GM19239 (cell line): Measurements from ENCODE around the gene NAV3.

Source experiments
- DNase-seq: peaks from one replicate; pipeline ENCODE4 v3.0.0; 2011; ENCODE audit warnings: low spot score; ENCODE audit not compliant: insufficient read length
- FAIRE-seq: peaks from 2 replicates; lab custom pipeline; 2011; peaks lifted over from hg19 to GRCh38; lab: Jason Lieb, UNC

NAV3 gene

DNA sequence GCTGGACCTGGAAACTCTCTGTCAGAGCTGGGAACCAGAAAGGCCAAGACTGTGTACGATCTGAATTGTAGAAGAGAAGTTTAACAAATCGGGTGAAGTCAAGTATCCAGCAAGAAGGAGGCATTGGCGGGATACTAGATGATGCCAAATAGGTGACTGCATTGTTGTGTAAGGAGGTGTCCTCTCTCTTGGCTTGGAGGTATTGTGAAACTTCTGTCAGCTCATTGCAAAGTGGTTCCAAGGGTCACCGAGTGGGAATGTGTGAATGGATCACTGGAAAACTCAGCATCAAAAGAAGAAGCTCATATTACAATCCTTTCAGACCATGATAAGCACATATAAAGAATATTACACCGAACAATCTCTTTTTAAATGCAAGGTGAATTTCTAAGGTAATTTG is 11.7 kb downstream of the NAV3 start:
- FAIRE-seq (no peak), DNase-seq (no peak)

DNA sequence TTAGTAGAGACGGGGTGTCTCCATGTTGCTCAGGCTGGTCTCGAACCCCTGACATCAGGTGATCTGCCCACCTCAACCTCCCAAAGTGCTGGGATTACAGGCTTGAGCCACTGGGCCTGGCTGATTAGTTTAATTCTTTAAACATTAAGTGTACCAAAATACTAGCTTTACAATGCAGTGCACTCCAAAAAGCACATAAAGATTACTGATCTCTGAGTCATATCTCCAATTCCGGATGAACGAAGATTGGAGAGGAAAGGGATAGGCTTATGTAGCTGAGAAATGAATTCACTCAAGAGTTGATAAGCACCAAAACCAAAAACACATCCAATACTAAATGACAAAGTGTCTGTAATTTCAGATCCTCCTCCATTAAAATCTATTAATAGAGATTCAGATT is 15.1 kb downstream of the NAV3 start:
- FAIRE-seq (no peak), DNase-seq (no peak)

DNA sequence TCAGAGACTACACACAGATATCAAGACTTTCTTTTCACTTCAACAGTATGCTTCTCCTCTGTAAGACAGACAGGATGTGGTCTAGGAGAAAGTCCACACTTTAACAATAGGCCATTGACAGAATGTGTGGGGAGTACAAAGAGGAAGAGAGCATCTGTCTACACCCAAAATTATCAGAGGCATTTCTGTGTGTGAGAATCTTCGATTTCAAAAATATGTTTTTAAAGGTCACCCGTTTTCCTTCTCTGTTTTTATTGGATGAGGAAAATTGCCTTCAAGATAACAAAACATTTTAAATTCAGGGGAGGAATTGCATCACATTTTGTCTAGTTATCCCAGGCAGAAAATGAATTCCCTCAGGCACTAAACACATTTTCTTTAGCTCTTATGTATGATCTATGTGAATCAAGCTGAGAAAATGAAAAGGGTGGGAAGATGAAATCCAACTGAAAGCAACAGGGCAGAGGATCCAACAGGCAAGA is 16.4 kb downstream of the NAV3 start:
- DNase-seq (peak; percentile 24), FAIRE-seq (peak; percentile 78)

DNA sequence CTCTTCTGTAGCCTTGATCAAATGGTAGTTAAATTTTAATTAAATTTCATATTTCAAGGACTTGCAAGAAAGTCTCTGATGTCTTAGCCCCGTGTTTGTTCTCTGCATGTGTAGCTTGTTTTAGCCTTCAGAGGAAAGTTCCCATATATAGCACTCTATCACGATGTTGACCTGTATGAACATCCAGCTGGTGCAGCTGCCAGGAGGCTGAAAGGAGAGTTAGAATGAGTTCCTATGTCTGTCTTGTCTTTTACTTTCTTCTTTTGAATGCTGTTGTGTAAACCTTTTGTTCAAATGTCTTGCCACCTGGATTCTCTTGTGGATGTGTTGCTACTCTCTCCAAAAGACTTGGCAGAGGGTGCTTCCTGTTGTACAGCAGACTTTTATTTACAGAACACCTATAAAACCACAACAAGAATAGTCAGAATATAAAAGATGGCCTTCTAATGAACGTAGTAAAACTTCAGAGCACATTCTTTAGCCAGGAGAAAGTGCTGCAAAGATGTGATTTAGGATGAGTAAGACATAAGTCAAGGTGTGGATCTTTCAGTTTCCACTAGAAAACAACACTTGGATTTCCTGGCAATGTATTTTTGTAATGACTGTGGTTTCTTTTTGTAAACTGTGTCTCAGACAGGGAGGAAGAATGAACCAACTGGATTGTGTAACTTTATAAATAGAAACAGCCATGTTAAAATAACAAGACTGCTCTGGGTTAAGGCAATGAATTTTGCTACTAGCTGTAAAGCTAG is 17.2 kb downstream of the NAV3 start:
- no peak for DNase-seq
- peak; percentile 14 for FAIRE-seq

DNA sequence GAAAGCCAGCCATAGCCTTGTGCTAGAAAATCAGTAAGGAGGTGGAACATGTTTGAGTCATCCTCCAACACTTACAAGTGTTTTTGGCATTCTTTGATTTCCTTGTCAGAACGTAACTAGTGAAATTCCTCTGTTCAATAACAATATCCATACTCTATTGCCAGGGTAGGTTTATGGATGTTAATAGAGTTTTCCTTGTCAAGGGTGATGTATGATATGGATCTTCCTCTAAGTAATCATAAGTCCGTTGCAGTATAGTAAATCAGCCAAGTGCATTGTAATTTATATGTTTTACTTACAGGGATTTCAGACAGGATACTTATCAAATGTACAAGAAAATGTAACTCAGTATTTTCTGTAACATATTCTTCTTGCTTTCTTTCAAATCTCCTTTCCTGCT is 19.4 kb downstream of the NAV3 start:
- no peak for DNase-seq
- no peak for FAIRE-seq

DNA sequence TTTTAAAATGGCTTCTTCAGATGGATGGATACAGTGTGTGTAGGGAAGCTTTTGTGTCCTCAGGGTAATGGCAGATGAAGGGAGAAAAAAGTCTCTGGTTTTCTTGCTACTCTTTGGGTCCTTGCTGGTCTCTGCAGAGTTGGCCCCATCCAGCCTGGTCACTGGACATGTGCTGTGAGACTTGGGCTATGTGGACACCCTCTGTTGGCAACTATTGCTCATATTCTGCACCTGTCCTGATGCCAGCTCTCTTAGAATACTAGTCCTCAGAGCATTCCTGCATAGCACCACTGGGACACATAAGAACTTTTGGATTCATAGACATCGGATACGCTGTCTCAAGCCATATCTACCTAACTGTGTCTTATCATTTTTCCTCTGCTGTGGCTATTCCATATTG is 20.0 kb downstream of the NAV3 start:
- FAIRE-seq: no peak

DNA sequence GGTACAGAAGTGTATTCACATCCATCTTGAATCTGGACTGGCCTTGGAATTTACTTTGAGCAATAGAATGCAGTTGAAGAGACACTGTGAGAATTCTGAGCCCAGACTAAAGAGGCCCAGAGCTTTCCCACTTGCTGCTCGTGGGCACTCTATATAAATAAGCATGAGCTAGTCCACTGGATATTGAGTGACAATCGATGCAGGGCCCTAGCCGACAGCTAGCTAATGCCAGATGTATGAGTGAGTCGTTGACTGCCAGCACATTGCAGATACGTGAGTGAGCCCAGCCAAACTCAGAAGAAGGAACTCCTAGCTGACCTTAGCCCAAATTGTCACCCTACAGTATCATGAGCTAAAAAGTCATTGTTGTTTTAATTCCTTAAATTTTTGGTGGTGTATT is 24.9 kb downstream of the NAV3 start:
- no peak for DNase-seq
- no peak for FAIRE-seq

More for the DNA sequence above, 20.0 kb downstream of the NAV3 start:
- no peak for DNase-seq

DNA sequence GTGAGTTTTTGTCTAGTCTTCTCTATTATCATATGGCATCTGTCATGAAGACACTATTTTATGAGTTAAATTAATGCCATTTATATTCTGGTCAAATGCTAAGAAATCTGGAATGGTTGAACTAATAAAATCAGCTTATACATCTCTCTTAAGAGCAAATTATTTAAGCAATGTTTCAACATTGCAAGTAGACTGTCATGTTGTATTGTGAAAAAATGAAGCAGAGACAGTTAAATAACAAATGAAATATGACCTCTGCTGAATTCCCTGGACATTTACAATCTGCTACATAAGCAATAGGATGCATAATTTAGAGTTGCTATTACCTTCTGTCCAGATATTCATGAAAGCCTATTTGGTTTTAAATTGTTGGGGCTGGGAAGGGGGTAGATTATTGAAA is 30.6 kb downstream of the NAV3 start:
- FAIRE-seq (no peak), DNase-seq (no peak)

DNA sequence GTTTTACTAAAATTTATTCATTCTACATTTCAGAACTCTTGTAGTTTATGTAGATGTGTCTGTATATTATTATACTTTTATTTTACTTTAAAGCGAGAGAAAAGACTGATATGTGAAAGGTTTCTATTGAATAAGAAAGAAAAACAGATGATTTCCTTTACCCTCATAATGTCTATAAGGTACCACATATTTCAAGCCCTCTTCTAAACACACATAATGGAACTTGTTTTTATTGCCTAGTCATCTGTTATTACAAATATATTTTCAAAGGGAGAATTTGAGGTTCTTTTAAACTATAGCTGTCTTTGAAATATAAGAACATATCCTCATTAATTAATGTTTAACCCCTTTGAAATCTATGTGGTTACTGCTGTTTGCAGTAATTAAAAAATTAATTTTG is 34.5 kb downstream of the NAV3 start:
- no peak for FAIRE-seq

DNA sequence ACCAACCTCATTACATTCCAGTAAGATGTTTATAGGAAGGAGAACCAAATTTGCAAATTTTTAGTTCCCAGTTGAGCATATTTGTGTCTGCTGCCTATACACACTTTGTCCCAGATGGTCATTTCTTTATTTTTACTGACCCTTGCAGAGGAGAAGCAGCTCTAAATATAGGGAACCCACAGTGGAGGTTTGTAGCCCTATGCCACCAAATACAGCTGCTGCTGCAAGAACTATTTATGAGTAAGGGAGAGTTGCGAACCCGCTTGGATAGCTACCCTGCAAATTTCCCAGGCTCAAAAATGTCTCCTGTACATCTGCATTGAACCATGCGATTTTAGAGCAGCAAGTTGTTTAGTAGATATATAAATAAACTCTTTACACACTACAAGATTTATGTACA is 48.2 kb downstream of the NAV3 start:
- FAIRE-seq: no peak
- DNase-seq: no peak

More for the DNA sequence above, 34.5 kb downstream of the NAV3 start:
- no peak for DNase-seq

DNA sequence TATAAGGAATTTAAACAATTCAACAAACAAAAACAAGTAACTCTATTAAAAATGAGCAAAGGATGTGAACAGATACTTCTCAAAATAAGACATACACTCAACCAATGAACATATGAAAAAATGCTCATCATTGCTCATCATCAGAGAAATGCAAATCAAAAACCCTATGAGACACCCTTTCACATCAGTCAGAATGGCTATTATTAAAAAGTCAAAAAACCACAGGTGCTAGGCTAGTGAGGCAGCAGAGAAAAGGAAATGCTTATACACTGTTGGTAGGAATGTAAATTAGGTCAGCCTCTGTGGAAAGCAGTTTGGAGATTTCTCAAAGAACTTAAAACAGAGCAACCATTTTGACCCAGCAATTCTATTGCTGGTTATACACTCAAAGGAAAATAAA is 52.0 kb downstream of the NAV3 start:
- DNase-seq: no peak
- no peak for FAIRE-seq

DNA sequence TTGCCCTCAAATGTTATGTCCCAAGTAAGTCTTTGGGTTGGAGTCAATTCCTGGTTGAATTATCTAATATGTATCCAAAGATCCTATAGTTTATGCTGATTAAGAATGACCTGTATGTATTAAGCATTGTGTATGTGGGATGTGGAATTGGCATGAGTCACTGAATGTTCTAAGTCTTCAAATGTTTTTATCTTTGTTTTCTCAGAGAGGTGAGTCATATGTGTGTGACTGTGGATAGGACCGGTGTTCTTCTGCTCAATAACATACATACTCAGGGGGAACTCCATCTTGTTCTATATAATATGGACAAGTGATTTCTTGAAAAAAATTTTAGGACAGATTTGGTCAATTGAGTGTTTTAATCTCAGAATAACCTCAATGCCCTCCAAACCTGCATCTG is 57.9 kb downstream of the NAV3 start:
- FAIRE-seq: no peak
- no peak for DNase-seq

DNA sequence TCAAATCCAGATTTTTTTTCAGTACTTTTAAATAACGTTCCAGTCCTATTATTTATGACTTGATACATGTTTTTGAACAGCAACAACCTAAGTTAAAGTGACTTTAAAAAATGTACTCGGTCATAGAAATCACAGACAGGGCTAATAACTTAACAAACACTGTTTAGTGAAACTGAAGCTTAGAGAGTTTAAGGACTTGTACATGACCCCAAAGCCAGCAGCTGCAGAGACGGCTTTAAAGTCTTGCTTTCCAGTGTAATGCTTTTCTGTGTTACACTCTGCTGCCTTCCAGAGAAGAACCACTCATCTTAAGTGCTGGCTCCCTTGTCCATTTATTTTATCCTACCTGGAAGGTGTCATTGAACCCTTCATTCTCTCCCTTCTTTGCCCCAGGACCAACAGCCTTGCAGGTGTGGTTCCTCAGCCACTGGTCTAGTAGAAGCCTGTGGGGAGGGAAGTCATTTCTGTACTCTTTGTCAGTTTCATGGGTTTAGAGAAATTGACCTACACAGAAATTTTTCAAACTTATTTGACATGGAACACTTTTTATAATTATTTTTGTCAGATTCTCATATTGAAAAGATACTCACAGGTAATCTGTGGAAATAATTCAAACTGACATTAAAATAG is 60.9 kb downstream of the NAV3 start:
- no peak for FAIRE-seq

DNA sequence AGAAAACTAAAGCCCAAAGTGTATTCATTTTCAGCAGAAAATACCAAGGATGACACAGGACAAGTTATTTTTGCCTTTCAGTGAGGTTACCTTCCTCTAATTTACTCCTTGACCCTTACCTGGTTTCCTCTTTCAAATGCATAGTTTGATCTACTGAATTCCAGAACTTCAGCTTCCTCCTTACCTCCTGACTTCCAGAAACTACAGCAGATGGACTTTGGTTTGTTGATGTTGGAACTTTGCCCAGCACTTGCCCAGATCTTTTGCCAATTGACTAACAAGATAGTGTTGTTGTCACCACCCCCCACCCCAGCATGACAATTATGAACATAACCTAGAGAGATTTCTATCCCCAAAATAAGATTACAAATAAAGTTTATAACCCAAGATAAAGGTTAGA is 63.2 kb downstream of the NAV3 start:
- no peak for DNase-seq

More for the DNA sequence above, 60.9 kb downstream of the NAV3 start:
- DNase-seq: no peak

DNA sequence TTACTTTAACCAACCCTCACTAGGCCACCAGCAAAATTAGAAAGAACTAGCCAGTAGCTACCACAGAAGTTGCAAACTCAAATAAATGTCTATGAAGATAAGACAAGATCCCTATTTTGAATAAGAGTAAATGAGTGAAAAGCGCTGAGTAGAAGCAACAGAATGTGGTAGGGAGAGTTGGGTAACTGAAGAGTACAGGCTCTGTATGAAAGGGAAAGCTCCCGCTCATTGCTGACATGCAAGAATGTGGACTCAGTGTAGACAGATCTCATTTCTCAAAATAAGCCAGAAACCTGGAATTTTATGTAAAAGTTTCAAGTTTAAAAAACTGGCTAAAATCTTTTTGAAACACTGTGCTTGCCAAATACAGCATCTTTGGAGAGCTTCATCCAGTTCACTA is 63.9 kb downstream of the NAV3 start:
- FAIRE-seq: no peak
- DNase-seq: no peak

More for the DNA sequence above, 63.2 kb downstream of the NAV3 start:
- no peak for FAIRE-seq

DNA sequence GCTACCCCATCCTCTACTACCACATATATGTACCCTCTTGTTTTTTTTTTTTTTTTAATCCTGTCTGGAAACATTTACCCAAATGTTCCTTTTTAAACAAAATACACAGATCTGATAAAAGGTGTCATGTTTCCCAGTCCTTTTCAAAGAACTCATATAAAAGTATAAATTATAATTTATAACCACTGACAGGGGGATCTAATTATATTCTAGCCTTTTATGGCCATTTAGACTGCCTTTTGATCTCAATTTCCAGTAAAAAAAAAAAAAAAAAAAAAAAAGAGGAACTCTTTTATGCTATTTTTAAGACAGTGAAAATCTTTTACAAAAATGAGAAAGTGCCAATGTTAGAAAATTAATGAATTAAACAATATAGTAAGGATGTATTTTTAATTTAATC is 65.0 kb downstream of the NAV3 start:
- FAIRE-seq (no peak), DNase-seq (no peak)

DNA sequence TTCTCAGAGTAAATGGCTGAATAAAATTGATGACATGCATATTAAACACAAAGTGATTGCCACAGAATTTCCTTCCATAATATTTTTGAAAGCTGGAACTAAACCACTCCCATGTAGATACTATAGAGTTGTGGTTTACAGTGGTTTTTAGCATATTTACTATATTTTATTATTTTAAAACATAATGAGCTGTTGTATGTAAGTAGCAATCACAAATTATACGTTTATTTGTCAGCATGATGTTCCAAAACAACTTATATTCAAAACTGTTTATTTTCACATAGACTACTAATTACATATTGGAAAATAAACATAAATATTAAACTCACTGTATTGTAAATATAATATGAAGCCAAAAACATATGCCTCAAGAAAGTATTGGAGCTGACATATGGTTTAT is 77.2 kb downstream of the NAV3 start:
- FAIRE-seq: no peak

DNA sequence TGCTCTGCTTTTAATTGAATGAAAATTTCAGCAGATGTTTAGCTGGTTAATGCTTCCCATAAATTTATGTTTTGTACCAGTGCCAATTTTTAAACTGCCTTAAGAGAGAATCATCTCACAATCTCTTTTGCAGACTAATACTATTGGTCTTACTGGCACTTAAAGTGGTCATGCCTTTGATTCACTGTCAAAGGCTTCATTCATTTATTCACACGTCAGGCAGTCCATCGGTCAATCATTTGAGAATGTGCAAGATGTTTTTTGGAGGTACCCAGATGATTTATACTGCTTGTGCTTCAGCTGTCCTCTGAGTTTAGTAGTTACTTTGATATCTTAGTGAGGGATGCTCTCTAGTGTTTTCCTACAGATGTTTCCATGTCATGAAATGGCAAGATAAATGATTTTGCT is 83.4 kb downstream of the NAV3 start:
- DNase-seq: no peak
- FAIRE-seq: no peak

More for the DNA sequence above, 77.2 kb downstream of the NAV3 start:
- no peak for DNase-seq

DNA sequence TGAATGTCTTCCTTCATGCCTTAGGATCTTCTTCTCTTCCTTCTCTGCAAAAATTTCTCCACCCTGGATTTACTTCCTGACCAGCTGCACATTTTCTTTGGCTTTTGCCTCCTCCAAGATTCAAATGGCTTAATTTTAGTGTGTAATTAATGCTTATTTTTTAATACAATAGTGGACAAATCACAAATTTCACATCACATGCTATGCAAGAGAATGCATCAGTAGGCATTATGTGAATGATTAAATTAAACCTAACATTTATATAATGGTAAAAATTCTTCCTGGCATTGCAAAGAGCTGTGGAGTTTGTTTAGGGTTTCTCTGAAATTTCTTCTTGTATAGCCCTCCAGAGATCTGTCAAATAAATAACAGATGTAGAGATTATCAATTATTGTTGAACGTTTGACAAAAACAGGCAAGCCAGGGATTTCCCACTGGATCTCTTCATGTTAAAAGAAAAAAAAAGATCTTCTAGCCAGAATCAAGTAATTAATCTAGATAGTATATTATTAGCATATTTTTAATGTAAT is 84.4 kb downstream of the NAV3 start:
- no peak for DNase-seq
- FAIRE-seq: no peak

DNA sequence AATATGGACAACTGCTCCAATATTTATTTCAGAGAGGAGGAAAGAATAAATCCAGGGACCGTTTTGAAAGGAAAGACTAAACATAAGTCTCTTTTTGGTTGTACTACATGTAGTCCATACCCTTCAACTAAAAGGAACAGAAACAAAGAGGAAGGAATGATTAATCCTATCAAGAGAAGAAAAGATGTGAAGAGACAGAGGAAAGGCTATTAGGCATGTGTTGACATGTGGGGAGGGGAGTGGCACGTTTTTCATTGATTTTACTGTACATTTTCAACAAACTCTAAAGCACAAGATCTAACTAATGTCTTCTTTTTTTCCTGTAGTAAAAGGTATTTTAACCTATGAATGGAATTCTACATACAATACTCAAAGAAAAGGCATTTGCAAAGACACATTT is 85.6 kb downstream of the NAV3 start:
- DNase-seq (no peak), FAIRE-seq (no peak)

DNA sequence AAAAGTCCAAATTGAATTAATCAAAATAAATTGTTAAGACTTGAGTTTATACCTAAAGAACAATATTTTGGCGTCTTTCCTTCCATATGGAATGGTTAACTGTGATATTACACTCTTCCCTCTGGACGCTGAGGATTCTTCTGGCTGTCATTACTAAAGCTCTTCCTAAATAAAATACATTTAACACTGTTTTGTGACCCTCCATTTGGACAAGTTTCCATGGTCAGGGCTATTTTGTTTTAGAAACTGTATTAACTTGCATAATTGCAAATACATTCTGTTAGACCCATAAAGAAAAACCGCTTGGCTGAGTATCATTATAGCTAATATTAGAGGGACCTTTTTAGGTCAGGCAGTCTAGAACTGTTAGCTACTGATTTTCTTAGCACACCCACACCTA is 87.4 kb downstream of the NAV3 start:
- FAIRE-seq (no peak), DNase-seq (no peak)

DNA sequence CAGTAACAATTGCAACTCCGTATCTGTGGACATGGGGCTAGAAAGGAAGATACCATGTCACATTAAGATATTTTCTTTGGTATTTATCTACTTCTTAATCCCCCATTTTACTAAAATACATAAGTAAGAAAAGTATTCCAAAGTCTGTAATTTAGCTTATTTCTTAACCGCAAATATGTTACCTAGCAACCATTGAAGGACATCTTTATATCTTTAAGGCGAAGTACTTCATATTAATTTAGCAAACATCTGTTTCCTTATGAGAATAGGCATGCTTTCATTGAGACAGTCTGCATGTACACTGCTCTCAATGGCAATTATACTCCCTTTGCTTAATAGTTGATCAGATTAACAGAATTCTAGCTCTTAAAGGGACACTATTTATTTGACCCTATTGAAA is 88.8 kb downstream of the NAV3 start:
- DNase-seq (no peak), FAIRE-seq (no peak)
